ENCODE results near the gene MAT2B.

- no peak for TF ChIP-seq CTBP1 (IDR thresholded peaks at IDR 0.05; ENCODE audit: borderline replicate concordance)
- TF ChIP-seq FOXM1 (IDR thresholded peaks at IDR 0.05; ENCODE audit: borderline replicate concordance): no peak
- TF ChIP-seq NFRKB (IDR thresholded peaks at IDR 0.05): no peak
- no peak for TF ChIP-seq SUZ12 (IDR thresholded peaks at IDR 0.05)
- TF ChIP-seq HDGF (IDR thresholded peaks at IDR 0.05; ENCODE audit: borderline replicate concordance): no peak
- no peak for TF ChIP-seq ARNT (IDR thresholded peaks at IDR 0.05)
- no peak for TF ChIP-seq BHLHE40 (IDR thresholded peaks at IDR 0.05; ENCODE audit: borderline replicate concordance)
- no peak for TF ChIP-seq TARDBP (IDR thresholded peaks at IDR 0.05)
- no peak for TF ChIP-seq SP1 (IDR thresholded peaks at IDR 0.05)
- no peak for TF ChIP-seq ELF4 (IDR thresholded peaks at IDR 0.05)
Measured at GRCh38 chr5:163508753-163509152, 3.3 kb downstream of the MAT2B start.

Data from HEK293T (cell line).